Cardiac septum (tissue), 1 donor: ENCODE measurements around the gene THSD7B. TPM values are rescaled to one million over a fixed set of nuclear protein-coding genes. Genes with fewer than 3 reads are reported as not detected.
"Not testable (repeated sequence)": the region's sequence is repeated elsewhere in the genome, so short reads cannot be mapped to it uniquely, and the experiment has no call there.

ENCODE experiments used
- DNase-seq: peaks from one replicate; pipeline ENCODE4 v3.0.0-alpha.2; 2020; ENCODE audit warnings: low spot score
- intact Hi-C: fragments of 100-400 bp; cut with DNase I; formaldehyde crosslinking; loops from one replicate; pipeline ENCODE4 v1.14.0; 2022
- total RNA-seq: library from RNA; stranded (reverse); fragmentation: NEBNext Ultra II Directional; extraction: Animal tissue kit (Norgen Biotek cat#: 25700); gene quantifications from one replicate; pipeline ENCODE4 v1.2.1, GENCODE V29; 2021
- donor health status: DM: no; HTN: no; CAD: no.

THSD7B gene
- total RNA-seq, 1 donor from 2014 or later = 0.62 TPM

DNA sequence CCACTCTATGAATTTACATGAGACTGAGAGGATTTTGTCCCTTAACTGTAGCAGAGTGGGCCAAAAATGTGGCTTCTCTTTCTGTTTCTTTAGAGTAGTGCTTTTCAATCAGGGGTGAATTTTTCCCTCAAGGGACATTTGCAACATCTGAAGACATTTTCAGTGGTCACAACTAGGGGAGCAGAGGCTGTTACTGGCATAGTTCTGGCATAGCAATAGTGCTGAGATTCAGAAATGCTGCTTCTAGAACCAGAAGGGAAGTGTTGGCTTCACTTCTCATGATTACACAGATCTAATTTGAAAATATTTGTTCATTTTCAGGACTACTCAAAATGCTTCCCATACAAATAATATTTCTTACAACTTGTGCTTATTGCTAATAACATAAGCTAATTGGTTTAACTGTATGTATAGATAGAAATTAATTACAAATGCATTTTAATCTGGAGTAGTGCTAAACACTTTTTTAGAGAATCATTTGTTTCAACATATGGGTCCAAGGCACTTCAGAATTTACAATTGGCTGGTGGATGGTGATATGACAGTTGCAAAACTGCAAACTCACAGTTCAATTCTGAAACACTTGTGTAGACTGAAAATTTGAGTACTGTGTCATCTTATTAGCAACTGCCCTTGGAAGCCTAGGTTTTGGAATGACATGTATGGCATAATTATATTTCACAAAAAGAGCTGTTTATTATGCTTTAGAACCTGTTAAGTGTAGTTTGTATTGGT is 526.7 kb downstream of the THSD7B start:
- intact Hi-C loops = no loop called here
- no peak for DNase-seq

DNA sequence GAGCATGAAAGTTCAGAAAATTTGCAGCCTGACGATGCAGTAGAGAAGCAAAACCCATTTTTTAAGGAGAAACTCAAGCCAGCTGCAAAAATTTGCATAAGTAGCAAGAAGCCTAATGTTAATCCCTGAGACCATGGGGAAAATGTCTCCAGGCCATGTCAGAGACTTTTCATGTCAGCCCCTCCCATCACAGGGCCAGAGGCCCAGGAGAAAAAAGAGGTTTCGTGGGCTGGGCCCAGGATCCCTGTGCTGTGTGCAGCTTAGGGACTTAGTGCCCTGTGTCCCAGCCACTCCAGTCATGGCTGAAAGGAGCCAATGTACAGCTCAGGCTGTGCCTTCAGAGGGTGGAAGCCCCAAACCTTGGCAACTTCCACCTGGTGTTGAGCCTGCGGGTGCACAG is 533.0 kb downstream of the THSD7B start:
- intact Hi-C loops = no loop called here
- DNase-seq = no peak

DNA sequence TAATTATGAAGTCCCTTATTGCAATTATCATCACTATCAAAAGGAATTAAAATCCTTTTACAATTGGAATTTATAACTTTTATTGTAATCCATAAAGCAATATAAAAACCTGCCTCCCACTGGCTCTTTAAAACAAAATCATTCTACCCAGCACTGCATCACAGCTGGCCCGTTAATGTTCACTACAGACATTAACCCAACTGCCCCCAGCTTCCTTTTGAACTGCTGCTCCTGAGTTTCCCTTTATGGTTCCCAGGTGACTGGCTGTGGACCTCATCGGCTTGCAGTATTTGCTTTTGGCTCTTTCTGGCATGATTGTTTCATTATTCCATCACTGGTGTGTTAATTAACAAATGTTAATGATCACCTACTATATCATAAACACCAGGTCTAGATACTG is 535.6 kb downstream of the THSD7B start:
- no peak for DNase-seq
- intact Hi-C loops = no loop called here

DNA sequence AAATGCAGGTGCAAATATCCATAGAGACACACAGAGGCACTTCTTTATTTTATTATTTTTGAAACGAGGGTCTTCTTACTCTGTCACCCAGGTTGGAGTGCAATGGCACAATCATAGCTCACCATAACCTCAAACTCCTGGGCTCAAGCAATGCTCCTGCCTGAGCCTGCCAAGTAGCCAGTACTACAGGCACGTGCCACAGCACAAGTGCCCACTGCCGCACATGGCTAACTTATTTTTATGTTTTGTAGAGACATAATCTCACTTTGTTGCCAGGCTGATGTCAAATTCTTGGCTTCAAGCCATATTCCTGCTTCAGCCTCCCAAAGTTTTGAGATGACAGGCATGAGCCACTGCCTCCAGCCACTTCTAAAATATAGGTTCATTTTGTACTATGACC is 537.6 kb downstream of the THSD7B start:
- intact Hi-C loops = no loop called here
- no peak for DNase-seq

DNA sequence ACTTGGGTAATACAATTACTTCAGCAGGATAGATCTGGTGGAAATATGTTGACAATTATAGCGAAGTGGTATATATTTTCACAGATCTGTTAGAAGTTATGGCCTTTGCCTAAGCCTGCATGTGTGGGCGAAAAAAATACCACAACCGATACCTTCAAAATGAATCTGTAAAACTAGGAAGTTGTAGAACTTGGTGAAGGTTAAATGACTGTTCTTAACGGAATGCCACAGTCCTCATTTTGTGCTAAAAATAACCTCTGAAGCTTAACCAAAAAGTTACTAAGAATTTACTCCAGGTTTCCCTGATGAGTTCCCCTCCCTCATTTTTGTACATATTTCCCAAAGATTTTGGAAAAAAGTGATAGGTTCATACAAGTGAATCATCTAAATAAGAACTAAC is 550.7 kb downstream of the THSD7B start:
- DNase-seq = no peak
- intact Hi-C loops = no loop called here

DNA sequence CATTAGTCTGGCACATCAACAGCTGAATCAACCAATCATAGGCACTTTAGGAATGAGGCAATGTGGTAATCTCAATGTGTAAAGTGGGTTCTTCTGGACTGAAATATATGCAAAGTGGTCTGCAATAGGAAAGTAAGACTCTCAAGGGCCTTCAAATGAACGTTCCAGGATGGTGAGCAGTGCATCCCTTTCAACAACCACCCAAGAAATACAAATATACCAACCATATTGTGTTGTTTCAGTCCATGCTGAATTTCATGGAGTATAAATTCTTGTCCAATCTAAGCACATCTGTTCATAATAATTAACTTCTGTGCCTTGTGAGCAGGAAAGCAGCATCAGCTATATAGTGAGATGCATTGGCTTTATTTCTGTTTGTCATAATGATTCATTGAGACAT is 556.2 kb downstream of the THSD7B start:
- intact Hi-C loops = no loop called here

DNA sequence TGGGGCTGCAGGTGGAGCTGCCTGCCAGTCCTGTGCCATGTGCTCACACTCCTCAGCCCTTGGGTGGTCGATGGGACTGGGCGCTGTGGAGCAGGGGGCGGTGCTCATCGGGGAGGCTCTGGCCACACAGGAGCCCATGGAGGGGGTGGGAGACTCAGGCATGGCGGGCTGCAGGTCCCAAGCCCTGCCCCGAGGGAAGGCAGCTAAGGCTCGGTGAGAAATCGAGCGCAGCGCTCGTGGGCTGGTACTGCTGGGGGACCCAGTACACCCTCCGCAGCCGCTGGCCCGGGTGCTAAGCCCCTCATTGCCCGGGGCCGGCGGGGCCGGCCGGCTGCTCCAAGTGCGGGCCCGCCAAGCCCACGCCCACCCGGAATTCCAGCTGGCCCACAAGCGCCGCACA is 566.2 kb downstream of the THSD7B start:
- DNase-seq, intact Hi-C loops: not testable (repeated sequence)

More for the DNA sequence above, 556.2 kb downstream of the THSD7B start:
- DNase-seq = no peak

DNA sequence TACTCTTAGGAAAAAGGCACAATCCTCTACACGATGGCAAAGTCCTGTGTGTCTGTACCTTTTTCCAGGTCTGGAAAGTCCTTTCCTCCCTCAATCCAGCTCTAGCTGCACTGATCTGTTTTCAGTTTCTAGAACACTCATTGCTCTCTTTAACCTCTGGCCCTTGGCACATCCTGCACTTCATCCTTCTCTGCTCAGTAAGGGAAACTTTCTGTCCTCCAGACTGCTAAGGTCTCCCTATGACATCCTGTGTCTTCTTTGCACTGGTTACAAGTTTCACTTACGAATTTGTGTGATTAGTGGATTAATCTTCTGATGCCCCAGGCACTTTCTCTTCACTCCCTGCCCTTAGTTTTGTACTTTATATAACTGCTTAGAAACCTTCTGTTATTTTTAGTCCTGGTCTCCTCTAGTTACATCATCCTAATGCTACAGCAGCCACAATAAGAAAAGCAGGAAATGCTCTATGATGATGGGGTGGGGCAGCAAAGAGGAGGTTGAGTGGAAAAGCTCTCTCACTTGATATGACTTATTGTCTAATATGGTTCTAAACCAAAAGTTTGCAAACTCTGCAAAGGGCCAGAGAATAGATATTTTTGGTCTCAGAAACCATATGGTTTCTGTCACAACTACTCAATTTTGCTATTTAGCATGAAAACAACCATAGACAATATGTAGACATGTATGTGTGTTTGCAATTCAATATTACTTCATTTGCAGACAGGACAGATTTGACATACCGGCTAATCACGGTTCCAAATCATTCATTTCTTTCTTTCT is 568.2 kb downstream of the THSD7B start:
- DNase-seq = no peak
- intact Hi-C loops = no loop called here

DNA sequence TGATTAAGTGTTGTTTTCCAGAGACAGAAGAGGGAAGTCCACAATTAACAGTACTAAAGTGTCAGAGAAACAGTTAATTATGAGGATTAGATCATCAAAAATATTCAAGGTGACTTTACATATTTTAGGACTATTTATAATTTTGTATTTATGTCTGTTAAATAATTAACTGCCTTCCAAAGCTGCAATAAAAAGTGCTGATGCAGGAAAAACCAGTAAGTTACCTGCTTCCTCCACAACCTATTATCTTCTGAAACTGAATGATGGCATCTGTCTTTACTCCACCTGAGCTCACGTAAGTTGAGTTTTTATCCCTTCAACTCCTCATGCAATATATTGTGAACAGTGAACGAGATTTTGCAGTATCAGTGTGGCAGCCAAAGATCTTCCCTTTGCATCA is 570.7 kb downstream of the THSD7B start:
- intact Hi-C loops = no loop called here
- no peak for DNase-seq

DNA sequence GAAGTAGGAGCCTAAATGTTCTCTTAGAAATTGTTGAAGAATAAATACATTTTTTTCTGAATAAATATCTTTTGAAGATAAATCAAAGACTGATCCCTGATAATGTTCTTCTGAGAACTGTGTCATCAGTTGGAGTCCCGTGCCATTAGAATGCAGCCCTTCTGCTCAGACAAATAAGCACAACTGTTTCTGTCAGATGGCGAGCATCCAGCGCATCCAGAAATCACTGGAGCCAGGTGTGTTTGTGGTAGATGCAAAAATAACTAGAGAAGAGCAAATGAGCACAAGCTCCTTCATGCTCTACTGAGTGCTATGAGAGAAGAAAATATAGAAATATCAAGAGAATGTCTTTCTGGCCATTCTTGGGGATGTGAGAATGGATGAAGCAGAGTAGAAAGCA is 573.7 kb downstream of the THSD7B start:
- intact Hi-C loops = no loop called here
- no peak for DNase-seq

DNA sequence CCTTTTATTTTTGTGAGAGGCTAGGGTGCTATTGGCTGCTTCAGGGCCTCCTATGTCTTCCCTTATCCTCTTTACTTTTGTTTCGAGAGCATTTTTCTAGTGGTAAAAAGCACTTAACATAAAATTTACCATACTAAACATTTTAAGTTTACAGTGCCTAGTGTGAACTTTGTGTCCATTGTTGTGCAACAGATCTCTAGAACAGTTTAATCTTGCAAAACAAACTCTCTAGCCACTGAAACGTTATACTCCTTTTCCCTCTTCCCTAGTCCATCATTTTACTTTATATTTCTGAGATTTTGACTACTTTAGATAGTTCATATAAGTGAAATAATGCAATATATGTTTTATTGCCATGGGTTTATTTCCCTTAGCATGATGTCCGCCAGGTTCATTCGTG is 580.6 kb downstream of the THSD7B start:
- DNase-seq = no peak
- intact Hi-C loops = no loop called here

DNA sequence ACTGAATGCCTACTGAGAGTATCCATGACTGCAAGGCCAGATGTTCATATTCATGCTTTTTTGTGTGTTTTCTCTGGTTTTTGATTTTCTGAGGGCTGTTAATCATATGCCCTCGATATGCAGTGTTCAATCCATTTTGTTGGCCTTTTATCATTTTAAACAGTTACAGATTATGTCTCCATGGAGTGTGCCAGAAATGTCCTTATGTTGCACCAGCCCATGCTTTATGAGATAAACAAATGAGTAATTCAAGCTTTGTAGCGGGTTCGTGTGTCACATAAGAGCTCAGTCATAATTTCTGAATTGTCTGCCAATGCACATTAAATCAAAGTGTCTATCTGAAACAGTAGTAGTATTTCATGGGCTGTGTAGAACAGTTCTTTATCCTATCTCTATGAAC is 583.0 kb downstream of the THSD7B start:
- intact Hi-C loops = no loop called here
- DNase-seq = no peak

DNA sequence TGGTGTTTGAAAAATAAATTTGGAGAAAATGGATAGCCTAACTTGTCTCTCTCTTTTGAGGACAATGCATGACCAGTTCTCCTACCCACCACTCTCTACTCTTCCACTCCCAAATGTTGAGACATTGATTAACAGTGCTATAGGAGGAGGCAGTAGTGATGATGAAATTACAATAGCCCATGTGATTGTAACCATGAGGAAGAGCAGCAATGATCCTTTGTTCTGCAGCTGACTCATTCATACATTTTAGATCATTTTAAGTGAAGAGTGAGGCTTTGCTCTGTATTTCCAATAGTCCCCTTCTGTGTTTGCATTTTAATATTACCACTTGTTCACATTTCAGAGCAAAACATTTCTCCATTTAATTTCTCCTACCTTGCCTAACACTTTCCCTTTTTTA is 592.3 kb downstream of the THSD7B start:
- DNase-seq = no peak
- intact Hi-C loops = no loop called here

DNA sequence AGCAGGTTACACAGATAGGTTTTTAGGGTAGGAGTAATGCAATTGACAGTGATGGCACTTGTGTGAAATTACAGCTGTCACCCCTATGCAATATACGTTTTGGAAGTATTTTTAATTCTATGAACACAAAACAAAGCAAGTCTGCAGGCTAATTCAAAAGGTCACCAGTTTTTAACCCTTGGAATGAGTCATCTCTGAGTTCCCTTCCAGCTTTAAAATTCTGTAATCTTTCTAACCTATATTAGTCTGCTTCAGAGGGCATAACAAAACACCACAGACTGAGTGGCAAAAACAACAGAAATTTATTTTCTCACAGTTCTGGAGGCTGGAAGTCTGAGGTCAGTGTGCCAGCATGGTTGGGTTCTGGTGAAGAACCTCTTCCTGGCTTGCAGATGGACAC is 602.0 kb downstream of the THSD7B start:
- no peak for DNase-seq
- intact Hi-C loops = no loop called here

DNA sequence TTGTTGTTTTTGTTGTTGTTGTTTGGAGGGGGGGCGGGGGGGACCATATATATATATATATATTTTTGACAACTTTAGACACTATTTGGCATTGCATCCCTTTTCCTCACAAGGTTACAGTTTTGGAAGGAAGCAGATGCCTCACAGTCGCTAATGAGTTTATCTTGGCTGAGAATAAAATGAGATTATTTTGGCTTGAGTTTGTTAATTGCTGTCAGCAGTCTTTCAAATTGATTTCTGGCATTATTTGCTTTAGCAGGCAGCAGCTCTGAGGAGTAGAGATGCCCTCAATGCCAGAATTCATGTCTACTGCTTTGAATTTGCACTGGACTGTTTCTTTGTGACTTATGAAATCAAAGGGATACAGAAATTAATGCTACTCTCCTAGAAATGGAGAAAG is 603.8 kb downstream of the THSD7B start:
- no peak for DNase-seq
- intact Hi-C loops = no loop called here

DNA sequence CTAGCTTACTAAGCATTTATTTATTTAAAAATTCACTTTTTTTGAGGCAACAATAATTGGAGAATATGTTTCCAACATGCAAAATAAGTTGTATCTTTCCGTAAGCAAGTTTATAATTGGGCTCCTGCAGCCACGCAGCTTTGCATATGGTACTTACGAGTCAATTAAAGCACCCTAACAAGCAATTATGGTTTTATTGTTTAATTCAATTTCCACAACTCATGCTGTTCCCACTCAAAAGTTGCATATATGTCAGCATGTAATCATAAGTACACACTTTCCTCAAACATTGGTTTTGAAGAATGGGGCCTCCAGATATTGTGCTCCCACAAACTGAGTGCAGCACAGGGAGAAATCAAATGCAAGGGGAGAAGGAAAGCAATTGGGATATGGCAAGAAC is 613.8 kb downstream of the THSD7B start:
- intact Hi-C loops = no loop called here
- no peak for DNase-seq

DNA sequence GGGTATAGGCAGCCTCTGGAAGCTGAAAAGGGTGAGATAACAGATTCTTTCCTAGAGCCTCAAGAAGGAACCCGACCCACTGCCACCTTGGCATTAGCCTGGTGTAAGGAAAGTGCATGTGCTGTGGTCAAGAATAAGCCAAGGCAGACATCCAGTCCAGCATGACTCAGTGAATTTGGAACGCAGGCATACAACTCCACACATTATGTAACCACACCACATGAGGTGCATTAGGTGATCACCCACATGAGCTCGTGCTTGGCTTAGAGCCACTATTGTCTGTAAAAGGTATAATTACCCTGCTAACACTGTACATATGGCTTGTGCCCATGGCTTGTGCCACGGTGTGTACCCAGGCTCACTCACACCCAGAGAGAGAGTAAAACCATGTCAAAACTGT is 615.3 kb downstream of the THSD7B start:
- intact Hi-C loops = no loop called here
- no peak for DNase-seq

DNA sequence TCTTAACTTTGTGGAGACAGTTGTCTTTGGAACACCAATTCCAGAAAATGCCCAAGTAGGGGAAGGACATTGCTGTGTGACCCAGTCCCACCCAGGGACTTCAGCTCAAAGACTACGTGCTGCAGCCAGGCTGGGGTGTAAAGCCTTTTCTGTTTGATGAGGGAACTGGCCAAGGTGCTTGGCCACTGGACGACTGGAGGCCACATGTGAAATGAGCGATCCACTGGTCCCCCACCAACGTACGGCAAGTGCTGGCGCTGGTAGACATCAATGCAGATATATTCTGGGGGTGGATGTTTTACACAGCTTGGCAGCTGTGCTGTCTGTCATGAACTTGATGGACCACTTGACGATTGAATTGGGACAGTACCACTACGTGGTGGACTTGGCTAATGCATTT is 616.4 kb downstream of the THSD7B start:
- no peak for DNase-seq
- intact Hi-C loops = no loop called here

DNA sequence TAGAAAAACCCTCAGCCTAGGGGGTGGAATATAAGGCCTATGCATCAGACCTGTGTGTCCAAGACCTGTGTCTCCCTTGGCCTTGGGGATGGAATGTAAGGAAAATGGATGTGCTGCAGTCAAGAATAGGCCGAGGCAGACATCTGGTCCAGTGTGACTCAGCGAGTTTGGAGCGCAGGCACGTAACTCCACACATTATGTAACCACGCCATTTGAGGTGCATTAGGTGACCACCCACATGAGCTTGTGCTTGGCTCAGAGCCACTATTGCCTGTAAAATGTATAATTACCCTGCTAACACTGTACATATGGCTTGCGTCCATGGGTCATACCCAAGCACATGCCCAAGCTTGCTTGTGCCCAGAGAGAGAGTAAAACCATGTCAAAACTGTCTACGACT is 618.0 kb downstream of the THSD7B start:
- intact Hi-C loops = no loop called here
- no peak for DNase-seq

DNA sequence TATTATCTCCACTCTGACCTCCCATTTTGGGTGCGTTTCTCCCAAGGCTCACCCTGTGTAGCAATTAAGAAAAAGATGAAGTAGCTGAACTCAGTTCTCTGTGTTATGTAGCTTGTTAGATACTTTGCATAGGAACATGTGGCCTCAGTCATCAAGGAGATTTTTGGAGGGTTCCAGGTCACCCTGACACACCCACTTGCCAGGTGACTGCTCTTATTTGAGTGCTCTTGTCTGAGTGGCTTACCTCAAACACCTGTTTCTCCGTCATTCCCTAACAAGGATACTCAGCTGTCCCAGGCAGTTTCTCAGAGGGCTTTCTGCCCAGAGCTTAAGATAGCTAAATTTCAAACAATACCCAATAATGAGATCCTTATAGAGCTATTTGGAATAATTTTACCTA is 621.7 kb downstream of the THSD7B start:
- intact Hi-C loops = no loop called here
- no peak for DNase-seq

DNA sequence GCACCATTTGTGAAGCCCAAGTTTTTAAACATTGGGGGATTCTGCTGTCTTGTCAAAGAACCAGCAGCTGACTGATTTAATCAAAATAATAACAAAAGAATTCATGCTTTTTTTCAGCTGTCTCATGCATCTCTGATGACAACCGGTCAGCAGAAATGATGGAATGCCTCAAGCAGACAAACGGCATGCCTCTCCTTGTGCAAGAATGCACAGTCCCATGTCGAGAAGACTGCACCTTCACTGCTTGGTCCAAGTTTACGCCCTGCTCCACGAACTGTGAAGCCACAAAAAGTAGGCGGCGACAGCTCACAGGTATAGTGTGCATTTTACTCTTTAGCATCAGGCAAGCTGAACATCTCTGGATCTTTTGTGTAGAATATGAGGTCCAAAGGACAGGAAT is 640.2 kb downstream of the THSD7B start:
- intact Hi-C loops = no loop called here
- DNase-seq = no peak
